PFSK-1 (cell line): ENCODE results near the gene PCDHGA6.

Source experiments
- REST ChIP-seq, 2 experiments: IDR thresholded peaks; 2 replicates each; pipeline versions ENCODE4 v1.6.1 to v1.8.0; 2011 to 2012; ENCODE audit warnings: low read depth in 2 of 2, low read length in 2 of 2, control low read depth in 1 of 2, inconsistent platforms in 1 of 2, mild to moderate bottlenecking in 1 of 2, moderate library complexity in 1 of 2; ENCODE audit not compliant: insufficient read depth in 1 of 2
- SIN3A ChIP-seq: IDR thresholded peaks from 2 replicates; pipeline ENCODE4 v1.6.1; 2012; ENCODE audit warnings: mild to moderate bottlenecking, low read length, moderate library complexity, borderline replicate concordance; ENCODE audit not compliant: insufficient read depth

GRCh38 chr5:141355641-141356040 is 18.1 kb upstream of the PCDHGA6 start:
- TF ChIP-seq REST (IDR thresholded peaks at IDR 0.05; ENCODE audit: insufficient read depth in 1 of 2, low read depth in 2 of 2, low read length in 2 of 2): no peak
- no peak for TF ChIP-seq SIN3A
